Measurements from ENCODE around the gene TFCP2L1. TPM values are rescaled to one million over a fixed set of nuclear protein-coding genes. Genes with fewer than 3 reads are reported as not detected.

TFCP2L1 gene
- total RNA-seq, 1 experiment from 2014 or later, result 2.4 TPM

DNA sequence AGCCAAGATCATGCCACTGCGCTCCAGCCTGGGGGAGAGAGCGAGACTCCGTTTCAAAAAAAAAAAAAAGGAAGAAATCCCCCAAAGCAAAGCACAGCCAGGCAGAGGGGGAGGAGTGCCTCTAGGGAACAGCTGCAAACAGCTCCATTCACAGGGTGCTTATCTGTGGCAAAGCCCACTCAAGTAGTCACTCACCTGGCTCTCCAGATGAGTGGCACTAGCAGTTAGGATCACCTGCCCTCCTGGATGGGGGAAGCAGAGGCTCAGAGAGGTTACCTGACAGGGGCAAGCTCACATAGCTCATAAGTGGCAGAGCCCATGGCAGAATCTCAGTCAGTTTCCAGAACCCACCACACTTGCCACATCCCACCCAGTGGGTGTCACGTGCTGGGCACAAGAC is 30.3 kb downstream of the TFCP2L1 start:
- H3F3A ChIP-seq (ENCODE audit: low read length, unreplicated experiment), result no peaks in the 10 kb centered on the region
- DNase-seq, result no peak
- no peak for ATAC-seq
- TF ChIP-seq, protein P1, sequence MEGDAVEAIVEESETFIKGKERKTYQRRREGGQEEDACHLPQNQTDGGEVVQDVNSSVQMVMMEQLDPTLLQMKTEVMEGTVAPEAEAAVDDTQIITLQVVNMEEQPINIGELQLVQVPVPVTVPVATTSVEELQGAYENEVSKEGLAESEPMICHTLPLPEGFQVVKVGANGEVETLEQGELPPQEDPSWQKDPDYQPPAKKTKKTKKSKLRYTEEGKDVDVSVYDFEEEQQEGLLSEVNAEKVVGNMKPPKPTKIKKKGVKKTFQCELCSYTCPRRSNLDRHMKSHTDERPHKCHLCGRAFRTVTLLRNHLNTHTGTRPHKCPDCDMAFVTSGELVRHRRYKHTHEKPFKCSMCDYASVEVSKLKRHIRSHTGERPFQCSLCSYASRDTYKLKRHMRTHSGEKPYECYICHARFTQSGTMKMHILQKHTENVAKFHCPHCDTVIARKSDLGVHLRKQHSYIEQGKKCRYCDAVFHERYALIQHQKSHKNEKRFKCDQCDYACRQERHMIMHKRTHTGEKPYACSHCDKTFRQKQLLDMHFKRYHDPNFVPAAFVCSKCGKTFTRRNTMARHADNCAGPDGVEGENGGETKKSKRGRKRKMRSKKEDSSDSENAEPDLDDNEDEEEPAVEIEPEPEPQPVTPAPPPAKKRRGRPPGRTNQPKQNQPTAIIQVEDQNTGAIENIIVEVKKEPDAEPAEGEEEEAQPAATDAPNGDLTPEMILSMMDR (conservative IDR thresholded peaks at IDR 0.05; ENCODE audit: low read depth, low read length), result no peak
- no peak for TF ChIP-seq EZH2phosphoT487 (IDR thresholded peaks at IDR 0.05; ENCODE audit: borderline replicate concordance, low read length)
- TF ChIP-seq EZH2 (IDR thresholded peaks at IDR 0.05; ENCODE audit: low read length, unreplicated experiment), result no peak
- H3K27ac ChIP-seq (ENCODE audit: low read length), result no peak overlapping the region
- no TSS peak for BruUV-seq (replicated peaks)
- no peaks in the 10 kb centered on the region for H4K20me1 ChIP-seq (ENCODE audit: low read length)
- ChIA-PET CTCF (no interaction called here), POLR2A (ENCODE audit: unreplicated experiment) (no interaction called here)
- no peaks in the 10 kb centered on the region for H3K36me3 ChIP-seq (ENCODE audit: low read depth, low read length)
- H3K9me2 ChIP-seq (replicated peaks; ENCODE audit: low read length), result no peaks in the 10 kb centered on the region
- intact Hi-C loops (cut with micrococcal nuclease), result no loop called here
- no peaks in the 10 kb centered on the region for H3K9me3 ChIP-seq (ENCODE audit: low read length)
- H3K4me1 ChIP-seq (ENCODE audit: insufficient read depth, low read length), result no peaks in the 10 kb centered on the region
- no peaks in the 10 kb centered on the region for H3K79me2 ChIP-seq (ENCODE audit: low read length)
- H2AFZ ChIP-seq (ENCODE audit: low read length), result no peak overlapping the region
- no peak overlapping the region for H3K9ac ChIP-seq (ENCODE audit: low read length)
- H3K4me3 ChIP-seq (ENCODE audit: low read length), result no peak overlapping the region
- H3K27me3 ChIP-seq (ENCODE audit: low read length), result no peaks in the 10 kb centered on the region
- H3K4me2 ChIP-seq (ENCODE audit: low read length), result no peak overlapping the region

DNA sequence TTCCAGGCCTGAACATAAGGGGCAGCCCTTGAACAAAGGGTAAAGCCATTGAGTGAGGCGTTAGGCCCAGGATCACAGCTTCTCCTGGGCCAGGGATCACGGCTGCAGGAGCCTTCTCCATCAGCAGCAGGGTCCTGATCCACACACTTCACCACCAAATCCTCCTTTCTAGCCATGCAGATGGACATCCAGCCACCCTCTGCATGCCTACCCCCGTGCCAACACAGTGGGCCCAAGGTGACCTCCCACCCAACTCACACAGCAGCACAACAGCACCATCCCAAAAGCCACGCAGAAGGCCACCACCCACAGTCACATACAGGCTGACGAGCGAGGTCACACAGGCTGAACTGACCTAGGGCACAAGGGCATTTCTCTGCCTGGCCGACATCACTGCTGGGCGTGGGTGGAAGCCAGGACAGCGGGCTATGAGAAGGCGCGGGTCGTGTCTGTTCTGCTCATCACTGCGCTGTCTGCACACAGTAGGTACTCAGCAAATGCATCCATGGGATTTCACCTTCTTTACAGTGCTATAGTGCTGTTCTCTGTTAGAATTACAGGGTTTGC is 31.2 kb downstream of the TFCP2L1 start:
- intact Hi-C loops (cut with micrococcal nuclease), result no loop called here
- ChIA-PET POLR2A (ENCODE audit: unreplicated experiment) (no interaction called here), CTCF (no interaction called here)
- no peak overlapping the region for H2AFZ ChIP-seq (ENCODE audit: low read length)
- no peak overlapping the region for H3K9ac ChIP-seq (ENCODE audit: low read length)
- no peak for DNase-seq
- H3K27ac ChIP-seq (ENCODE audit: low read length), result no peak overlapping the region
- no peaks in the 10 kb centered on the region for H3F3A ChIP-seq (ENCODE audit: low read length, unreplicated experiment)
- H3K4me1 ChIP-seq (ENCODE audit: insufficient read depth, low read length), result no peaks in the 10 kb centered on the region
- no peaks in the 10 kb centered on the region for H3K36me3 ChIP-seq (ENCODE audit: low read depth, low read length)
- no TSS peak for BruUV-seq (replicated peaks)
- no peak overlapping the region for H3K4me3 ChIP-seq (ENCODE audit: low read length)
- H3K27me3 ChIP-seq (ENCODE audit: low read length), result no peaks in the 10 kb centered on the region
- H3K79me2 ChIP-seq (ENCODE audit: low read length), result no peaks in the 10 kb centered on the region
- TF ChIP-seq EZH2 (IDR thresholded peaks at IDR 0.05; ENCODE audit: low read length, unreplicated experiment) (no peak), EZH2phosphoT487 (IDR thresholded peaks at IDR 0.05; ENCODE audit: borderline replicate concordance, low read length) (no peak)
- TF ChIP-seq, protein P1 (conservative IDR thresholded peaks at IDR 0.05; ENCODE audit: low read depth, low read length), result no peak
- ATAC-seq, result no peak
- H3K9me3 ChIP-seq (ENCODE audit: low read length), result no peaks in the 10 kb centered on the region
- H3K4me2 ChIP-seq (ENCODE audit: low read length), result no peak overlapping the region
- no peaks in the 10 kb centered on the region for H3K9me2 ChIP-seq (replicated peaks; ENCODE audit: low read length)
- no peaks in the 10 kb centered on the region for H4K20me1 ChIP-seq (ENCODE audit: low read length)

DNA sequence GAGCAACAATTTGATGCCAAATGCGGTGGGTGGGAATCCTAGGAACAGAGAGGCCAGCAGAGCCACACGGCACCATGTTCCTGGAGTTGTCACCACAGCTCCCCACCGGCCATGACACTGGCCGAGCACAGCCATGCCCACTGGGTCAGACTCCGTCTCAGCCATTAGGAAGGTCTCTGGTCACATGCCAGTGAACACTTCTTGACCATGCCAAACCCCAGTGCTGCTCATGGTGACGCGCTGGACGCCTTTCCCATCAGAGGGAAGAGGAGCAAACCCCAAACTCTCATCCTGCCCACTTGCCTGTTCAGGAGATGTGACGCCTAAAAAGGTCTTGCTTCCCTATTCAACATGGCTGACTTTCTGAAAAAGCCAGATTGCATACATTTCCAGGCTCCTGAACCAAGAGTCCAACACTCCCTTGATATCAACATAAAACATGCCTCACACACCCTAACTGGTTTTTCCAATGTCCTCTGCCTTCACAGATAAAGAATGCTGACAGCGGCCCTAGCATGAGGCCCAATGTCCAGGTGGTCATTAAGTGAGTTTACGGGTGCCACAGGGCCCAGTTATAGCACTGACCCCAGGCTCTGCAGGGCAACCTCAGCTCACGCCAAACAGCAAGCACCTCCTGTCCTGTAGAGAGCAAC is 31.9 kb downstream of the TFCP2L1 start:
- no peak overlapping the region for H2AFZ ChIP-seq (ENCODE audit: low read length)
- no peaks in the 10 kb centered on the region for H3K79me2 ChIP-seq (ENCODE audit: low read length)
- POLR2A ChIA-PET (ENCODE audit: unreplicated experiment), result no interaction called here
- no peaks in the 10 kb centered on the region for H3K4me1 ChIP-seq (ENCODE audit: insufficient read depth, low read length)
- H4K20me1 ChIP-seq (ENCODE audit: low read length), result no peaks in the 10 kb centered on the region
- H3K27me3 ChIP-seq (ENCODE audit: low read length), result no peaks in the 10 kb centered on the region
- DNase-seq, result no peak
- no peaks in the 10 kb centered on the region for H3K36me3 ChIP-seq (ENCODE audit: low read depth, low read length)
- no peak overlapping the region for H3K4me3 ChIP-seq (ENCODE audit: low read length)
- no peaks in the 10 kb centered on the region for H3K9me2 ChIP-seq (replicated peaks; ENCODE audit: low read length)
- TF ChIP-seq EZH2phosphoT487 (IDR thresholded peaks at IDR 0.05; ENCODE audit: borderline replicate concordance, low read length) (no peak), EZH2 (IDR thresholded peaks at IDR 0.05; ENCODE audit: low read length, unreplicated experiment) (no peak)
- TF ChIP-seq, protein P1 (conservative IDR thresholded peaks at IDR 0.05; ENCODE audit: low read depth, low read length), result no peak
- H3K9ac ChIP-seq (ENCODE audit: low read length), result no peak overlapping the region
- no peaks in the 10 kb centered on the region for H3K9me3 ChIP-seq (ENCODE audit: low read length)
- CTCF ChIA-PET, result no interaction called here
- no TSS peak for BruUV-seq (replicated peaks)
- no peak overlapping the region for H3K27ac ChIP-seq (ENCODE audit: low read length)
- H3K4me2 ChIP-seq (ENCODE audit: low read length), result no peak overlapping the region
- no peak for ATAC-seq
- no peaks in the 10 kb centered on the region for H3F3A ChIP-seq (ENCODE audit: low read length, unreplicated experiment)
- intact Hi-C loops (cut with micrococcal nuclease), result no loop called here
